ENCODE data around the gene TRO.

TRO gene

GRCh38 chrX:54944816-54945215 lies 24.2 kb downstream of the TRO start:
- no peak for TF ChIP-seq CTCF (IDR thresholded peaks at IDR 0.05; ENCODE audit: low read depth, low read length)

GRCh38 chrX:54945224-54945623 lies 24.6 kb downstream of the TRO start:
- H3K4me3 ChIP-seq (ENCODE audit: low read depth, low read length) = no peak overlapping the region

More at GRCh38 chrX:54944816-54945215, 24.2 kb downstream of the TRO start:
- H3K4me3 ChIP-seq (ENCODE audit: low read depth, low read length) = no peak overlapping the region
- in situ Hi-C loops (cut with HindIII; ENCODE audit: low sequenced_read_pairs) = no loop called here
- DNase-seq (ENCODE audit: low read depth, low spot score) = no peak

DNA sequence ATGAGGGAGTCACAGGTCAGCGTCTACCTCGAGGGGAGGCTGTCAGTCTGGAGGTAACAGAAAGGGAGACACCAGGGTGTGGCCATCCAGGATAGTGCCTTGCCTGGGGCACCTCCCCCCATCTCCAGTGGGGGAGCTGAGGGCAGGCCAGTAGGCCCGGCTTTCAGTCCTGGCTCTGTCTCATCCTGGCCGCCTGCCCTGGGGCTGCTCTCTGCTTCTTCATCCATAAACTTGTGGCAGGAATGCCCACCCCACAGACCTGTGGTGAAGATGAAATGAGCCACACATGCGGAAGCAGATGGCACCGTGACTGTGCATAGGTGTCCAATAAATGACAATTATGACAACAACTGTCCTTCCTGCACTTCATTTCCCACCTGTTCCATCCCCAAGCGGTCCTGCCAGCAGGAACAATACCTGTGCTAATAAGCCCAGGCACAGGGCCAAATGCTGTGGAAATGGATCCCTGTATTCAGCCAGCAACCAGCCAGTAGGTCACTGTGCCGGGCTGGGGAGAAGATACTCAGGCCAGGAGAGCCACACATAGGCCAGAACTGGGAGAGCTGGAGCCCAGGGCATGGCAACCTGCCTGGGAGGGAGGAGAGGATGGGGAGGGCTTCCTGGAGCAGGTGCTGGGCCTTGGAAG lies 30.2 kb downstream of the TRO start:
- DNase-seq (ENCODE audit: low read depth, low spot score) = no peak
- TF ChIP-seq CTCF (IDR thresholded peaks at IDR 0.05; ENCODE audit: low read depth, low read length) = no peak
- no peak overlapping the region for H3K4me3 ChIP-seq (ENCODE audit: low read depth, low read length)
- in situ Hi-C loops (cut with HindIII; ENCODE audit: low sequenced_read_pairs) = no loop called here

More at GRCh38 chrX:54945224-54945623, 24.6 kb downstream of the TRO start:
- in situ Hi-C loops (cut with HindIII; ENCODE audit: low sequenced_read_pairs) = no loop called here
- TF ChIP-seq CTCF (IDR thresholded peaks at IDR 0.05; ENCODE audit: low read depth, low read length) = no peak
- DNase-seq (ENCODE audit: low read depth, low spot score) = no peak

DNA sequence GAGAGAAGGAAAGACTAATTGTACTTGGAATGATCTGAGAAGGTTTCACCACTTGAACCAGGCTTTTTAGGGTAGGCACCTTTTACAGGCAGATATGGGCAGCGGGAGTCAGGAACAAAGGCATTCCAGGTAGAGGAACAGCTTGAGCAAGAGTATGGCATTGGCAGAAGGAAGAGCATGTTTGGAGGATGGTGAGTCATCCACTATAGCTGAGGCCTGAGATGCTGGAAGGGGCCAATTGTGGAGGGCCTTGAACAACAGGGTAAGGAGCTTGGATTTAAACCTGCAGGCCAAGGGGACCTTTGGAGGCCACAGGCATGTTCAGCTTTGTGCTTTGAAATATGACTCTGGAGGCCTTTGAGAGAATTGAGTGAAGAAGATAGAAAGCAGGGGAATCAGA lies 41.1 kb downstream of the TRO start:
- H3K4me3 ChIP-seq (ENCODE audit: low read depth, low read length) = no peak overlapping the region
- no peak for TF ChIP-seq CTCF (IDR thresholded peaks at IDR 0.05; ENCODE audit: low read depth, low read length)
- DNase-seq (ENCODE audit: low read depth, low spot score) = no peak
- in situ Hi-C loops (cut with HindIII; ENCODE audit: low sequenced_read_pairs) = no loop called here

DNA sequence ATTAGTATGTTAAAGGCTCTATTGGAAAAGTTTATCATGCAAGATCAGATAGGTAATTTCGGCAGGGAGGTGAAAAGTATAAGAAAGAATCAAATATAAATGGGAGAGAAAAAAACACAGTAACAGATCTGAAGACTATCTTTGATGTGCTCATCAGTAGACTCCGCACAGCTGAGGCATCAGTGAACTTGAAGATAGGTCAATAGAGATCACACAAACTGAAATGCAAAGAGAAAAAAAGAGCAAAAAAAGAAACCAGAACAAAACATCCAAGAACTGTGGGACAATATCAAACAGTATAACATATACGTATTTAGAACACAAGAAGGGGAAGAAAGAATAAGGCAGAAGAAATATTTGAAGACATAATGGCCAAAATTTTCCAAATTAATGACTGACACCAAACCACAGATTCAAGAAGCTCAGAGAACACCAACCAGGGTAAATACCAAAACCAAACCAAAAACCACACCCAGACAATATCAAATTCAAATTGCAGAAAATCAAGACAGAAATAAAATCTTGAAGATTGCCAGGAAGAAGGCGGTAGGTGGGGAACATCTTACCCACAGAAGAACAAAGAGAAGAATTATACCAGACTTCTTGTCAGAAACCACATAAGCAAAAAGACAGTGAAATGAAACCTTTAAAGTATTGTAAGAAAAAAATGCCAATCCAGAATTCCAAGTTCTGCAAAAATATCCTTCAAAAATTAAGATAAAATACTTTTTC lies 44.3 kb downstream of the TRO start:
- no peak for TF ChIP-seq CTCF (IDR thresholded peaks at IDR 0.05; ENCODE audit: low read depth, low read length)
- no peak for DNase-seq (ENCODE audit: low read depth, low spot score)
- H3K4me3 ChIP-seq (ENCODE audit: low read depth, low read length) = no peak overlapping the region
- in situ Hi-C loops (cut with HindIII; ENCODE audit: low sequenced_read_pairs) = no loop called here

- DNase-seq (ENCODE audit: low read depth, low spot score) = no peak
- no peak for TF ChIP-seq CTCF (IDR thresholded peaks at IDR 0.05; ENCODE audit: low read depth, low read length)
- H3K4me3 ChIP-seq (ENCODE audit: low read depth, low read length) = no peak overlapping the region
- in situ Hi-C loops (cut with HindIII; ENCODE audit: low sequenced_read_pairs) = no loop called here
Measured at GRCh38 chrX:54977387-54977786, 56.8 kb downstream of the TRO start.
